ENCODE results near the gene PPY.
"Not testable (repeated sequence)": the region's sequence is repeated elsewhere in the genome, so short reads cannot be mapped to it uniquely, and the experiment has no call there.

Gene PPY

GRCh38 chr17:43945074-43945829, 3.0 kb upstream of the PPY start:
- no peak for DNase-seq
- CTCF ChIA-PET = interaction anchor here (0.9 to 12.4 kb wide), 6 partner anchors 19 to 66 kb away, joined by 3 to 218 read pairs (median 8); no protein-coding TSS in a partner anchor
- Histone ChIP-seq H3K9me3 (ENCODE audit: control extremely low read depth in 1 of 5, control insufficient read depth in 4 of 5, insufficient read depth in 2 of 5, low read depth in 1 of 5, low read length in 4 of 5) (no peaks in the 10 kb centered on the region), H3K36me3 (ENCODE audit: control insufficient read depth in 4 of 4, insufficient read depth in 4 of 4, low read length in 3 of 4) (no peaks in the 10 kb centered on the region), H3K4me3 (ENCODE audit: control insufficient read depth in 1 of 7, extremely low read depth in 1 of 7, insufficient read depth in 4 of 7, low read depth in 2 of 7, low read length in 6 of 7) (no peak overlapping the region), H3K4me1 (ENCODE audit: control extremely low read depth in 1 of 4, control insufficient read depth in 4 of 4, insufficient read depth in 4 of 4, low read length in 3 of 4) (peaks cover 0 to 26% (median 10%) of the 10 kb centered on the region in 4 experiments), H3K27ac (ENCODE audit: insufficient read depth in 1 of 2, low read depth in 1 of 2, low read length in 2 of 2, poor library complexity in 1 of 2, severe bottlenecking in 2 of 2) (no peak overlapping the region), H3K27me3 (replicated peaks in 2 of 5; ENCODE audit: control insufficient read depth in 4 of 5, insufficient read depth in 5 of 5, low read length in 4 of 5) (peaks cover 0 to 2% (median 0%) of the 10 kb centered on the region in 5 experiments)
- POLR2A ChIA-PET = no interaction called here
- WGBS (ENCODE audit: insufficient coverage) = 90% methylated on average over 8 of the region's 12 CpGs

- Histone ChIP-seq H3K27me3 (replicated peaks in 2 of 5; ENCODE audit: control insufficient read depth in 4 of 5, insufficient read depth in 5 of 5, low read length in 4 of 5) (peaks cover 0 to 20% (median 3%) of the 10 kb centered on the region in 5 experiments), H3K27ac (ENCODE audit: insufficient read depth in 1 of 2, low read depth in 1 of 2, low read length in 2 of 2, poor library complexity in 1 of 2, severe bottlenecking in 2 of 2) (no peak overlapping the region), H3K4me3 (ENCODE audit: control insufficient read depth in 1 of 7, extremely low read depth in 1 of 7, insufficient read depth in 4 of 7, low read depth in 2 of 7, low read length in 6 of 7) (no peak overlapping the region), H3K4me1 (ENCODE audit: control extremely low read depth in 1 of 4, control insufficient read depth in 4 of 4, insufficient read depth in 4 of 4, low read length in 3 of 4) (peaks cover 0 to 12% (median 10%) of the 10 kb centered on the region in 4 experiments), H3K36me3 (ENCODE audit: control insufficient read depth in 4 of 4, insufficient read depth in 4 of 4, low read length in 3 of 4) (no peaks in the 10 kb centered on the region), H3K9me3 (ENCODE audit: control extremely low read depth in 1 of 5, control insufficient read depth in 4 of 5, insufficient read depth in 2 of 5, low read depth in 1 of 5, low read length in 4 of 5) (no peaks in the 10 kb centered on the region)
- ChIA-PET CTCF (interaction anchor here (0.7 to 12.4 kb wide), 11 partner anchors 10 to 104 kb away, joined by 3 to 218 read pairs (median 4); no protein-coding TSS in a partner anchor), POLR2A (no interaction called here)
- DNase-seq = peak; percentile 38 to 48 (median 47)
- WGBS (ENCODE audit: insufficient coverage) = 71% methylated on average over 4 of the region's 7 CpGs
These were observed 1.6 kb downstream of the PPY start for GRCh38 chr17:43940630-43941029.

- POLR2A ChIA-PET = no interaction called here
- CTCF ChIA-PET = interaction anchor here (1.0 to 12.4 kb wide), 7 partner anchors 10 to 104 kb away, joined by 3 to 218 read pairs (median 5); no protein-coding TSS in a partner anchor
- H3K4me1 ChIP-seq (ENCODE audit: control extremely low read depth in 1 of 4, control insufficient read depth in 4 of 4, insufficient read depth in 4 of 4, low read length in 3 of 4) = peaks cover 0 to 12% (median 10%) of the 10 kb centered on the region in 4 experiments
- no peak for DNase-seq
- no peak overlapping the region for H3K27ac ChIP-seq (ENCODE audit: insufficient read depth in 1 of 2, low read depth in 1 of 2, low read length in 2 of 2, poor library complexity in 1 of 2, severe bottlenecking in 2 of 2)
- H3K36me3 ChIP-seq (ENCODE audit: control insufficient read depth in 4 of 4, insufficient read depth in 4 of 4, low read length in 3 of 4) = no peaks in the 10 kb centered on the region
- H3K9me3 ChIP-seq (ENCODE audit: control extremely low read depth in 1 of 5, control insufficient read depth in 4 of 5, insufficient read depth in 2 of 5, low read depth in 1 of 5, low read length in 4 of 5) = no peaks in the 10 kb centered on the region
- no peak overlapping the region for H3K4me3 ChIP-seq (ENCODE audit: control insufficient read depth in 1 of 7, extremely low read depth in 1 of 7, insufficient read depth in 4 of 7, low read depth in 2 of 7, low read length in 6 of 7)
- peaks cover 0 to 20% (median 3%) of the 10 kb centered on the region in 5 experiments for H3K27me3 ChIP-seq (replicated peaks in 2 of 5; ENCODE audit: control insufficient read depth in 4 of 5, insufficient read depth in 5 of 5, low read length in 4 of 5)
- WGBS (ENCODE audit: insufficient coverage) = 93% methylated on average over 3 of the region's 5 CpGs
These were observed 2.4 kb downstream of the PPY start for GRCh38 chr17:43939886-43940285.

GRCh38 chr17:43939452-43939851, 2.8 kb downstream of the PPY start:
- H3K4me3 ChIP-seq (ENCODE audit: control insufficient read depth in 1 of 7, extremely low read depth in 1 of 7, insufficient read depth in 4 of 7, low read depth in 2 of 7, low read length in 6 of 7); H3K9me3 ChIP-seq (ENCODE audit: control extremely low read depth in 1 of 5, control insufficient read depth in 4 of 5, insufficient read depth in 2 of 5, low read depth in 1 of 5, low read length in 4 of 5); H3K36me3 ChIP-seq (ENCODE audit: control insufficient read depth in 4 of 4, insufficient read depth in 4 of 4, low read length in 3 of 4); DNase-seq; H3K27ac ChIP-seq (ENCODE audit: insufficient read depth in 1 of 2, low read depth in 1 of 2, low read length in 2 of 2, poor library complexity in 1 of 2, severe bottlenecking in 2 of 2); POLR2A ChIA-PET: not testable (repeated sequence)
- WGBS (ENCODE audit: insufficient coverage) = 96% methylated on average over 3 of the region's 3 CpGs
- peaks cover 0 to 12% (median 10%) of the 10 kb centered on the region in 4 experiments for H3K4me1 ChIP-seq (ENCODE audit: control extremely low read depth in 1 of 4, control insufficient read depth in 4 of 4, insufficient read depth in 4 of 4, low read length in 3 of 4)
- H3K27me3 ChIP-seq (replicated peaks in 2 of 5; ENCODE audit: control insufficient read depth in 4 of 5, insufficient read depth in 5 of 5, low read length in 4 of 5) = peaks cover 0 to 20% (median 3%) of the 10 kb centered on the region in 5 experiments
- CTCF ChIA-PET = interaction anchor here (1.0 to 12.4 kb wide), 7 partner anchors 9 to 57 kb away, joined by 3 to 218 read pairs (median 7); no protein-coding TSS in a partner anchor

- Histone ChIP-seq H3K27me3 (replicated peaks in 2 of 5; ENCODE audit: control insufficient read depth in 4 of 5, insufficient read depth in 5 of 5, low read length in 4 of 5) (peaks cover 0 to 20% (median 3%) of the 10 kb centered on the region in 5 experiments), H3K36me3 (ENCODE audit: control insufficient read depth in 4 of 4, insufficient read depth in 4 of 4, low read length in 3 of 4) (no peaks in the 10 kb centered on the region), H3K4me1 (ENCODE audit: control extremely low read depth in 1 of 4, control insufficient read depth in 4 of 4, insufficient read depth in 4 of 4, low read length in 3 of 4) (peaks cover 0 to 12% (median 10%) of the 10 kb centered on the region in 4 experiments), H3K4me3 (ENCODE audit: control insufficient read depth in 1 of 7, extremely low read depth in 1 of 7, insufficient read depth in 4 of 7, low read depth in 2 of 7, low read length in 6 of 7) (no peak overlapping the region), H3K27ac (ENCODE audit: insufficient read depth in 1 of 2, low read depth in 1 of 2, low read length in 2 of 2, poor library complexity in 1 of 2, severe bottlenecking in 2 of 2) (no peak overlapping the region), H3K9me3 (ENCODE audit: control extremely low read depth in 1 of 5, control insufficient read depth in 4 of 5, insufficient read depth in 2 of 5, low read depth in 1 of 5, low read length in 4 of 5) (no peaks in the 10 kb centered on the region)
- 65% methylated on average over 5 of the region's 6 CpGs for WGBS (ENCODE audit: insufficient coverage)
- ChIA-PET CTCF (interaction anchor here (1.5 to 12.4 kb wide), 6 partner anchors 14 to 57 kb away, joined by 3 to 218 read pairs (median 6); no protein-coding TSS in a partner anchor), POLR2A (no interaction called here)
- no peak for DNase-seq
These were observed 3.5 kb downstream of the PPY start for GRCh38 chr17:43938838-43939182.

GRCh38 chr17:43936434-43936833, 5.8 kb downstream of the PPY start:
- ChIA-PET POLR2A (interaction anchor here (0.8 kb wide), 1 partner anchor 11 kb away, joined by 4 read pairs; no protein-coding TSS in a partner anchor), CTCF (interaction anchor here (0.9 to 12.4 kb wide), 3 partner anchors 12 to 60 kb away, joined by 4 to 218 read pairs (median 17); no protein-coding TSS in a partner anchor)

GRCh38 chr17:43935926-43936261, 6.4 kb downstream of the PPY start:
- H3K27me3 ChIP-seq (replicated peaks in 2 of 5; ENCODE audit: control insufficient read depth in 4 of 5, insufficient read depth in 5 of 5, low read length in 4 of 5) = peaks cover 0 to 20% (median 3%) of the 10 kb centered on the region in 5 experiments
- no CpG with 5 or more reads among the region's 6 CpGs for WGBS (ENCODE audit: insufficient coverage)
- H3K4me3 ChIP-seq (ENCODE audit: control insufficient read depth in 1 of 7, extremely low read depth in 1 of 7, insufficient read depth in 4 of 7, low read depth in 2 of 7, low read length in 6 of 7) = no peak overlapping the region
- H3K27ac ChIP-seq (ENCODE audit: insufficient read depth in 1 of 2, low read depth in 1 of 2, low read length in 2 of 2, poor library complexity in 1 of 2, severe bottlenecking in 2 of 2) = no peak overlapping the region
- peaks cover 0 to 12% (median 10%) of the 10 kb centered on the region in 4 experiments for H3K4me1 ChIP-seq (ENCODE audit: control extremely low read depth in 1 of 4, control insufficient read depth in 4 of 4, insufficient read depth in 4 of 4, low read length in 3 of 4)
- no peak for DNase-seq
- ChIA-PET CTCF (interaction anchor here (3.7 to 12.4 kb wide), 2 partner anchors 11 to 60 kb away, joined by 17 to 218 read pairs; no protein-coding TSS in a partner anchor), POLR2A (interaction anchor here (0.8 kb wide), 1 partner anchor 11 kb away, joined by 4 read pairs; no protein-coding TSS in a partner anchor)
- H3K9me3 ChIP-seq (ENCODE audit: control extremely low read depth in 1 of 5, control insufficient read depth in 4 of 5, insufficient read depth in 2 of 5, low read depth in 1 of 5, low read length in 4 of 5) = no peaks in the 10 kb centered on the region
- H3K36me3 ChIP-seq (ENCODE audit: control insufficient read depth in 4 of 4, insufficient read depth in 4 of 4, low read length in 3 of 4) = no peaks in the 10 kb centered on the region

More at GRCh38 chr17:43936434-43936833, 5.8 kb downstream of the PPY start:
- WGBS (ENCODE audit: insufficient coverage) = 100% methylated on average over 1 of the region's 3 CpGs
- H3K4me3 ChIP-seq (ENCODE audit: control insufficient read depth in 1 of 7, extremely low read depth in 1 of 7, insufficient read depth in 4 of 7, low read depth in 2 of 7, low read length in 6 of 7) = no peak overlapping the region
- no peak overlapping the region for H3K27ac ChIP-seq (ENCODE audit: insufficient read depth in 1 of 2, low read depth in 1 of 2, low read length in 2 of 2, poor library complexity in 1 of 2, severe bottlenecking in 2 of 2)
- no peak for DNase-seq
- H3K4me1 ChIP-seq (ENCODE audit: control extremely low read depth in 1 of 4, control insufficient read depth in 4 of 4, insufficient read depth in 4 of 4, low read length in 3 of 4) = peaks cover 0 to 12% (median 10%) of the 10 kb centered on the region in 4 experiments
- no peaks in the 10 kb centered on the region for H3K9me3 ChIP-seq (ENCODE audit: control extremely low read depth in 1 of 5, control insufficient read depth in 4 of 5, insufficient read depth in 2 of 5, low read depth in 1 of 5, low read length in 4 of 5)
- H3K27me3 ChIP-seq (replicated peaks in 2 of 5; ENCODE audit: control insufficient read depth in 4 of 5, insufficient read depth in 5 of 5, low read length in 4 of 5) = peaks cover 0 to 20% (median 3%) of the 10 kb centered on the region in 5 experiments
- no peaks in the 10 kb centered on the region for H3K36me3 ChIP-seq (ENCODE audit: control insufficient read depth in 4 of 4, insufficient read depth in 4 of 4, low read length in 3 of 4)

All from common myeloid progenitor, CD34-positive (primary cell).